Inferior parietal cortex (tissue), 1 donor: ENCODE data around the gene SORCS2.
A peak's percentile ranks its signal among the peaks of the same experiment; 100 is the strongest.
"Not testable (repeated sequence)": the region's sequence is repeated elsewhere in the genome, so short reads cannot be mapped to it uniquely, and the experiment has no call there.

Experiments
- DNase-seq: peaks from one replicate; pipeline ENCODE4 v3.0.0-alpha.2; 2016; ENCODE audit errors: extremely low spot score

The SORCS2 gene

DNA sequence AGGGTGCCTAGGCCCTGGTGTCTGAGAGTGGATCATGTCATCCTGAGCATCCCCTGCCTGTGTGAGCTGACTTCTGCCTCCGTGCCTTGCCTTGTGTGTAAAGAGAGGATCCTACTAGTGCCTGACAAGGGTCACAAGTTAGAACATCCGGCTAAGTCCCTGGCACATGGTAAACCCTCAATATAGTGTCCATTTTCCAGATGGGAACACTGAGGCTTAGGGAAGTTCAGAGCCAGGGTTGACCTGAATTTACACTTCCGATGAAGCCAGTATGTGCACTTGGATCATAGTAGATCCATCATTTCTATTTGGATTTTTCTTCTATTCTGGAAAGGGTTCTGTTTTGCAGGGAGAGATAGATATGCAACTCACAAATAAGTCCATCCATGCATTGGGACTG lies 254.9 kb downstream of the SORCS2 start:
- DNase-seq = no peak

DNA sequence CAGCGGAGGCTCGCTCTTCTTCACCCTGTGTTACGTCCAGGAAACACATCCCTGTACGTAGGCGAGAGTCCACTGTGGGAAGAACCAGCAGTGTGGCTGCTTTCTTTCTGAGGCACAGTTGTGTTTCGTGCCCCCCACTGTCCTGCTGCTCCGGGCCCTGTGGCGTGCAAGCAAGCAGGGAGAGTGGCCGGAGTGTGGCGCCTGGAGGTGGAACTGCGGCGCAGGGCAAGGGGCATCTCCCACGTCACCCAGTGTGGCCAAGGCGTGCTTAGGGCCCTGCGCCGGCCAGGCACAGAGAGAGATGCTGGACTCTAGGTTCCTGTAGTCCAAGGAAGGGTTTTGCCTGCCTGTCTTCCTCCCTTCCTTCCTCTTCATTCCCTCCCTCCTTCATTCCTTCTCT lies 255.7 kb downstream of the SORCS2 start:
- no peak for DNase-seq

DNA sequence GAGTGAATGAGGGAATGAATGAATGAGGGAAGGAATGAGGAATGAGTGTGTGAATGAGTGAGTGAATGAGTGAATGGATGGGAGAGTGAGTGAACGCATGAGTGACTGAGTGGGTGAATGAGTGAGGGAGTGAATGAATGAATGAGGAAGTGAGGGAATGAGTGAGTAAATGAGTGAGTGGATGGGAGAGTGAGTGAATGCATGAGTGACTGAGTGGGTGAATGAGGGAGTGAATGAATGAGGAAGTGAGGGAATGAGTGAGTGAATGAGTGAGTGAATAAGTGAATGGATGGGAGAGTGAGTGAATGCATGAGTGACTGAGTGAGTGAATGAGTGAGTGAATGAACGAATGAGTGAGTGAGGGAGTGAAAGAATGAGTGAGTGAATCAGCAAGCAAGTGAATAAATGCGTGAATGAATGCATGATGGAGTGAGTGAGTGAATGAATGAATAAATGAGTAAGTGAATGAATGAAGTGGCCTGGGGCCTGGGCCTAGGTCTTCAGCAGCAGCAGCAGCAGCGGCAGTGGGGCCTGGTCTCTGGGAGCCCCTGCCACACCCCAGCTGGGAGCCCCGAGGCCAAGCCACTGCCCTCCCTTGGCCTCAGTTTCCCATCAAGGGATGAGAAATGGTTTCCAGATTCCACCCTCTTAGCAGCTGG lies 258.6 kb downstream of the SORCS2 start:
- DNase-seq = no peak

DNA sequence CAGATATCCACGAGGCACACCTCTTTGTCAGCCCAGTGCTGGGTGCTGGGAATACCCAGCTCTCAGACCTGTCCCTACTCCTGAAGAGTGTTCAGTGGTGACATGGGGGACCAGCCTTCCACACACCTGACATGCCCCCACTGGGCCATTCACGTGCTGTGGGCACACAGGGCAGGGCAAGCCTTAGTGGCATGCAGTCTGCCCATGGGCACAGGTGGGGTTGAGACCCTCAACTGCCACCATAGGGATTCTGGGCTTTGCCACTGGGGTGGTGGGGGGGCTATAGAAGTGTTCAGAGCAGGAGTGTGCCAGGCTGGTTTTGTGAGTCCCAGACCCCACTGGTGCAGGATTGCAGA lies 259.1 kb downstream of the SORCS2 start:
- DNase-seq = no peak

- no peak for DNase-seq
These were observed 259.5 kb downstream of the SORCS2 start for GRCh38 chr4:7451800-7452199.

DNA sequence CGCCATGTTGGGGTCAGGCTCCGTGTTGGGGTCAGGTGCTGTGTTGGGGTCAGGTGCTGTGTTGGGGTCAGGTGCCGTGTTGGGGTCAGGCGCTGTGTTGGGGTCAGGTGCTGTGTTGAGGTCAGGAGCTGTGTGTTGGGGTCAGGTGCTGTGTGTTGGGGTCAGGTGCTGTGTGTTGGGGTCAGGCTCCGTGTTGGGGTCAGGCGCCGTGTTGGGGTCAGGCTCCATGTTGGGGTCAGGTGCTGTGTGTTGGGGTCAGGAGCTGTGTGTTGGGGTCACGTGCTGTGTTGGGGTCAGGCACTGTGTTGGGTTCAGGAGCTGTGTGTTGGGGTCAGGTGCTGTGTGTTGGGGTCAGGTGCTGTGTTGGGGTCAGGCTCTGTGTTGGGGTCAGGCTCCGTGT lies 260.5 kb downstream of the SORCS2 start:
- DNase-seq = not testable (repeated sequence)

- no peak for DNase-seq
These were observed 265.1 kb downstream of the SORCS2 start for GRCh38 chr4:7457201-7458065.

- no peak for DNase-seq
These were observed 265.7 kb downstream of the SORCS2 start for GRCh38 chr4:7458066-7458425.

DNA sequence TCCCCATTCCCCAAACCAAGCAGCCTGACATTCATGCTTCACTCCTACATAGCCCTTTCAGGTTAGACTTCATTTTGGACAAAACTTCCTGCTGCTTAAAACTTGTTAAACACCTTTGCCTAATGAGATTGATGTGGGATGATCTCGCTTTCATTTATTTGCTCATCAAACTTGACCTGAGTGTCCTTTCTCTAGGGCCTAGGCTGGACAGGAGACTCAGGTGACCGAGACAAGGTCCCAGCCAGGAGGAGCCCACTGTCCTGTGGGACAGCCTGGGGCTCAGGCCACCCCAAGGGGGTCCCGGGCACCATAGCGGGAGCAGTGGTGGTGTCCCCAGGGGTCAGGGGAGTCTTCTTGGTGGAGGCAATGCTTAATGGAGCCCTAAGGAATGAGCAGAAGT lies 266.1 kb downstream of the SORCS2 start:
- DNase-seq = no peak

DNA sequence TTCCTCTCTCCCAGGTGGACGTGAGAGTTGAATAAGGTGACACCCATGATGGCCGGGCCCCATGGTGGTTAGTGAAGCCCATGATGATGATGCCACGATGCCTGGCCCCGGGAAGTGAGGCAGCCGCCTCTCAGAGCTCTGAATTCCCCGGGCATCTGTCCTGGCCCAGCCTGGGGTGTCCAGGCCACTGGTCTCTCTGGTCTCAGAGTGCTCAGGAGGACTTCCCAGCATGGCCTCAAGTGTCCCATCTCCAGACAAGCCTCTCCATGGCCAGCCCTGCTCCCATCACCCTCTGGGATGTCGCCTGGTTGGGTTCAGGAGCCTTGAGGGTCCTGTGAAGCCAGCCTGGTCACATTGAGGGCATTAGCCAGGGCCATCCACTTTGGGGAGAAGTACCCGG lies 267.1 kb downstream of the SORCS2 start:
- DNase-seq = no peak

DNA sequence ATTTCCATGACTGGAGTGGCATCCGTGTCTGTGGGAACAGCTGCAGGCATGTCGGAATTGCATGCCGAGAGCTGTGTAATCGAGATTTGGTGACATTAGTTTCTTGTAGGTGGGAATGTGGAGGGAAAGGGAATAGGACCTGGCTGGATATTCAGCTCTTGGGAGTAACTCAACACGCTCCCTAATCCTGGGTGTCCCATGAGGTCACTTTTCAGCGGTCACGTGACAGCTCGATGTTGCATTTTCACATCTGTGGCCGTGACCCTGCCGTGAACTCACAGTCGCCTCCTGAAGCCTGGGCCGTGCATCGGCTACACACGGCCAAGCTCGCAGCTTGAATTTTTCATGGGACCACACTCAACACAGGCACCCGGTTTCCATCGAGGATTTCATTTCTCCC lies 268.2 kb downstream of the SORCS2 start:
- DNase-seq = no peak

- no peak for DNase-seq
These were observed 268.9 kb downstream of the SORCS2 start for GRCh38 chr4:7461230-7461629.

- peak; percentile 57 for DNase-seq
These were observed 270.2 kb downstream of the SORCS2 start for GRCh38 chr4:7462509-7462971.

DNA sequence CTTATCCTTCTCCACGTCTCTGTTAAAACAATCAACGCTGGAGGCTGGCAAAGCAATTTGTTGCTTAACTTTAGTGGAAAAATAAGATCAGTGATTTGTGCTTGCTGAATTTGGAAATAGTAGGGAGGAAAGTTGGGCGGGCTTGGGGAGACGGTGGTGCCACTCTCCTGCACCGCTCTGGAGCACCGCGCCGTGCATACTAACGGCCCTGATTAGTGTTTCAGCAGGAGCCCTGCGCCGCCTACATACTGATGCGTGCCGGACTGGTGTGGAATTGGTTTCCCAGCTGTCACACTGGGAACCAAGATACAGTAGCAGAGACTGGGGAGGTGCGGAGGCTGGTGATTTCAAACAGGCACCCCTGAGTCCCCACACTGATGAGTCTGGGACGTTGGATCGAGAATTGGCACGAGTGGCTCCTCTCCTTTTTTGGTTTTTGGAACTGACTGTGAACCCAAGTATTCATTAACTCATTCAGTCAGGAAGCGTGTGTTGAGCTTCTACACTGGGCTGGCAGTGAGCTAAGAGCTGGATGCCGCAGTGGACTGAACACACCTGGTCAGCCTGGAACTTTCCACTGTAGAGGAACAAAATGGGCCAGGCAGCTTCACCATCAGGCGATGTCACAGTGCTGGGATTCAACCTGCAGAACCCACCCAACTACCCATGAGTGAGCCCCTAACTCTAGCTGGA lies 271.4 kb downstream of the SORCS2 start:
- no peak for DNase-seq

GRCh38 chr4:7464259-7464655 lies 271.9 kb downstream of the SORCS2 start:
- DNase-seq = no peak

GRCh38 chr4:7465017-7465416 lies 272.7 kb downstream of the SORCS2 start:
- no peak for DNase-seq

DNA sequence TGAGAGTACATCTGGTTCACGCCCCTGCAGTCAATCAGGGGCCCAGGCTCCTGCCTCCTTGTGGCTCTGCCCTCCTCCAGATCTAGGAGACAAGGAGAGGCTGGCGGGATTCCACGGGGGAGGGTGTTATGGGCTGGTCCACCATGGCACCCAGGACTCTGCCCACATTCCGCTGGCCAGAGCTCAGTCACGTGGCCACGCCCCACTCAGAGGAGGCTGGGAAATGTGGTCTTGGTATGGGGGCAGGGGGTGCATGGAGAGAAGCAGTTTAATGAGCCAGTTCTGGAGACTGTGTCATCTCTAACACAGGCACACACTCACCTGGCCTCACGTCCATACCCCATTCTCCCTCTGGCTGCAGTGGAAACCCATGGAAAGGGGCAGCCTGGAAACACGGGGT lies 273.9 kb downstream of the SORCS2 start:
- no peak for DNase-seq

GRCh38 chr4:7466904-7467303 lies 274.6 kb downstream of the SORCS2 start:
- peak; percentile 31 for DNase-seq

- no peak for DNase-seq
These were observed 275.1 kb downstream of the SORCS2 start for GRCh38 chr4:7467471-7467870.

DNA sequence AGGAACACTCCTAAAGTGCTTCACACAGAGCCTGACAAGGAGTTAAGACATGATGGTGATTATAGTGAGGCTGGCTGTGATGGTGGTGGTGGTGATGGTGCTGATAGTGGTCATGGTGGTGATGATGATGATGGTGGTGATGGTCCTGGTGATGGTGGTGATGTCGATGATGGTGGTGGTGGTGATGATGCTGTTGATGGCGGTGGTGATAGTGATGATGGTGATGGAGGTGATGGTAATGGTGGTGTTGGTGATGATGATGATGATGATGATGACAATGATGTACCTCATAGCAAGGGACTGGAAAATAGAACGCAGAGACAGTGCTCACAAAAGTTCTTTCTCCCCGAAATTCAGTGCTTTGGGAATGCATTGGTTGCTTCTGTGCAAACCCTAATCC lies 276.7 kb downstream of the SORCS2 start:
- no peak for DNase-seq

DNA sequence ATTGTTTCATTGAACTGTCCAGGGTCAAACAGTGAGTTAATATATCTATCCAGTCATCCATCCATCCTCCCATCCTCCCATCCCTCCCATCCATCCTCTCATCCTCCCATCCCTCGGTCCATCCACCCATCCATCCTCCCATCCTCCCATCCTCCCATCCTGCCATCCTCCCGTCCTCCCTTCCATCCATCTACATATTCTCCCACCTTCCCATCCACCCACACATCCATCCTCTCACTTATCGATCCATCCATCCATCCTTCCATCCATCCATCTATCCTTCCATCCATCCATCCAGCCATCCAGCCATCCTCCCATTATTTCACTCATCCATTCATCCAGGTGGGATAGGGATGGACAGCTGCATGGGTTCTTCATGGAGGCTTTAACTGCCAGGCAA lies 277.8 kb downstream of the SORCS2 start:
- no peak for DNase-seq

DNA sequence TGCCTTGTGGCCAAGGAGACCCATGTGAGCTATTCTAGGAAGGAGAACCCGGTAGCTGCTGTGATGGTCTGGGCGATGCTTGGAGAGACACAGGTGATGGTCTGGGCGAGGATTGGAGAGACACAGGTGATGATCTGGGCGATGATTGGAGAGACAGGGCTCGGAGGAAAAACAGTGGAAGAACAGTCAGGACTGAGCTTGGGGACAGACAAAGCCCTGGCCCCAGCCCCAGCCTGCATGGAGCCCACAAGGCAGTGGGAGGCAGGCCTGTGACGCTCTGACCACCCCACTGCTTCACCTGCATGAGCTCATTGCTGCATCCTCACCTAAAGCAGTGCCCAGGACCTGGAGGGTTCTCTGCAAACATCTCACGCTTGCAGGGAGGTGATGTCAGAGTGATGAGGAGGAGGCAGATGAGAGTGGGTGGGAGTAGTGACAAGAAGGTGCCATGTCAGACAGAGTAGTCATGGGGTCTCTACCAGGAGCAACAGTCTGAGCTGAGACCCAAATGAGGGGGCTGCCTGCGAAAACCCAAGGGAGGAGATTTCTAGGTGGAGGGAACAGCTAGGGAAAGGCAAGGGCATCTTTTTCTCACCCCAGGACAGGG lies 278.3 kb downstream of the SORCS2 start:
- no peak for DNase-seq
